GM21619 (cell line): ENCODE results near the gene NRG3.

Source experiments
- ATAC-seq: cut with Tn5 transposase; IDR thresholded peaks from one replicate; pipeline ENCODE4 v1.9.1; 2021; ENCODE audit not compliant: unreplicated experiment

NRG3 gene

DNA sequence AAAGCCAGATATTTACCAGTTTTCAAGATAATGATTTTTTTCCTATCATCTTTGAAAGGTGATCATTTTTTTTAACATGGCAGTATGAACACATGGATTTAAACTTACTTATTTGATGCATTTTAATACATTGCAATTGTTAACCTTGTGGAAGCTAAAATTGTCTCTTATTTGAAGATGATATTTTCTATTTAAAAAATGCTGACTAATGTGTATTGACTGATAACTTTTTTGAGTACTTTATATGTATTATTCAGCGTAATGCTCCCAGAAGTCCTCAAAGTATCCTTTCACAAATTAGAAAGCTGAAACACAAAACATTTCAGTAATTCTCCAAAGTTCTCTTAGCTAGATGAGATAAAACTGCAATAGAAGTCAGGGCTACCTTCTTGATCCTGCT is 677.3 kb downstream of the NRG3 start:
- no peak for ATAC-seq

DNA sequence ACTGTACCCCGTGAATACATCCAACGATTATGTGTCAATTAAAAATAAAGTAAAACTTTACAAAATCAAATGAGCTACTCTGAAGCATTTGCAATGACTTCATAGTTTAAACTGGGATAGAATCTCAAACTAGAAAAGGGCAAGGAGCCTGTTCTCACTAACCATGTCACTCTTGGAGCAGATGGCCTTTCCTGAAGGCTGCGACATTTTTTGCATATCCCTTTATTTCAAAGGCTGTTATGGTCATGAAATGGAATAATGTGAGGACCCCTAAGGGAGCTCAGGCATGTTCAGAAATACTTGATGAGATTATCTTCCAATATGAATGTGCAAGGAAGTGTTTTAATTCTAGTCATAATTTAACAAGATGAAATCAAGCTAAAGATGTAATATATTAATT is 679.4 kb downstream of the NRG3 start:
- ATAC-seq = no peak

DNA sequence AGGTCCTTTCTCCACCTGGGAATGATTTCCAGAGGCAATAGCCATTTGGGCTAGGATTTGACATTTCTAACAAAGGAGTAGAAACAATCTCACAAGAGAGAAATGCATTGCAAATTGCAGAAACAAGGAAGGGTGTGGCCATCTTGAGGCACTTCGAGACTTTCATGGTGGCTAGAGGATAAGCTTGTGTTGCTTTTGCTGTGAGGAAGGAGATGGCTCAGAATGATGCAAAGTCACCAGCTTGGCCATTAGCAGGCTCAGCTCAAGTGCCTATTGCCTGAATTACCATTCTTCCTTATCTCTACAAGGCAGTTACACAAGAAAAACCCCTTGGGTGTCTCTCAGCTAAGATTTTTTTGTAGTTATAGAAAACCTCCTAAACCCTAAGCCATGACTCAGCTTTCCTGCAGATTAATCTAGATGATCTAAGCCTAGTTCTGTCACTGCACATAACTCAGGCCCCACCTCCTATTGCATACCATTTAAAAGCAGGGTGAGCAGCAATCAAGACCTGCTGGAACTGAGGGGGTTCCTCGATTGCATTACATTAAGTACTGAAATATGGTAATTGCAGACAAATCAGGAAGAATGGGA is 683.1 kb downstream of the NRG3 start:
- ATAC-seq = no peak

DNA sequence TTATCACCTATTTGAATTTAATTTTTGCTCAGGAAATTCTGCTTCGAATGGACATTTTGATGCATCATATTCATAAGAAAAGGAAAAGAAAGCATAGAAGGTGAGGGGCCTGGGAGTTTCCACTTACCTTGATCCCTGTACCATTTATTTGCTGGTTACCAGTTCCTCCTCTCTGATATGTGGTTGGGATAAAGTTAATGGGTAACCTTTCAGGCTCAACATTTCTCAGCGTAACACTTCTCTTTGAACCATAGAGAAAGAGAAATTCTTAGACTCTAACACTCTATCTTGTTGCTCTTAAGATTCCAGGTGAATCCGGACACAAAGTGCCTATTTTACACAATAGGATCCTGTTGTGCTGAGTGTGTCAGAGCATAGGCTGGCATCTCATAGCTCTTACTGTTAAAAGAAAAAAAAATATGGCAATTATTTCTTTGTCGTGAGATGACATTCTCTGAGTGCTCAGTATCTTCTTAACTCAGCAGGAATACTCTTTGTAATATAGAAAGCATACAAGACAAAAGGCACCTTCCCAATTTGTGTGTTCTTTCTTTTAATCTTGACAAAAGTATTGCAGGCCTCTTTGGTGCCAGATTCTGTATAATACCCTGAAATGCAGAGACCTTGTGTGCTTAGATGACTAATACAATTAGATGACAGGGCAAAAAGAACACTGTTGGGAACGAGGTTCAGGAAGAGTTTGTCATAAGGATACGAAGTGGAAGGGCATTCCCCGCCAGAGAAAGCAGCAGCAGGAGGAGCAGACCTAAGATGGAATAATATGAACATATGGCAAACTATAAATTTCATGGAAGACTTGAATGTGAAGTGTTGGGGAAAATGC is 689.6 kb downstream of the NRG3 start:
- no peak for ATAC-seq

DNA sequence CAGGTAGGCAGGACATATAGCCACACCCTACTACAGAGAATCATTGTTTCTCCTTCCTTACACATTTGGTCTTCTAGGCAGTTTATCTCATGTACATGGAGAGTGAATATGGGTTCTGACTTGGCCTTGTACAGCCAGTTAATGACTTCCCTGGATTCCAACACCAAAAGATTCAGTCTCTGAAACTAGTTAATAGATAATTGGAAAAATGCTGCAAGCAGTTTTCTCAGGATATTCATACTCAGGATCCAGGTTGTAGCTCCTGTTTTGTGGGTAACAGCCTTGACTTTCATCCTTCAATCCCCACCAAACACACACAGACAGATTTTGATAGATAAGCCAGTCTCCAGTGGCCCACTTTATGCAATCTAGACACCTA is 690.2 kb downstream of the NRG3 start:
- ATAC-seq = no peak

DNA sequence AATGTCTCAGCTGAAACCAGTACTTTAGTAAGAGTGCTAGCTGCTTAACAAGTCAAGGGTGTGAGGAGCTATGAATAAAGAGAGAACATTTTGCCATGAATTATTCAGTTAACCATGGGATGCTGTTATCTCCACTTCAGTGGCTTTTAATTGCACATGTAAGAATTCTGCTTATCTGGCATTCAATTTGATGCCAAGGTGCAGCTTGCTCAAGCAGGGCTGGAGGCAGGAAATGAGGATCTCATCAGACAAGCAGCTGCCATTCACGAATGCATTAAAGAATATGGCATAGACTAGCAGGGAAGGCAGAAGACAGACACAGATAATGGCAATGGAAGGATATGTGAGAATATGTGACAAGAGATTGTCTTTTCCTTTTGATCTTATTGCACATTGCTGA is 697.8 kb downstream of the NRG3 start:
- no peak for ATAC-seq

DNA sequence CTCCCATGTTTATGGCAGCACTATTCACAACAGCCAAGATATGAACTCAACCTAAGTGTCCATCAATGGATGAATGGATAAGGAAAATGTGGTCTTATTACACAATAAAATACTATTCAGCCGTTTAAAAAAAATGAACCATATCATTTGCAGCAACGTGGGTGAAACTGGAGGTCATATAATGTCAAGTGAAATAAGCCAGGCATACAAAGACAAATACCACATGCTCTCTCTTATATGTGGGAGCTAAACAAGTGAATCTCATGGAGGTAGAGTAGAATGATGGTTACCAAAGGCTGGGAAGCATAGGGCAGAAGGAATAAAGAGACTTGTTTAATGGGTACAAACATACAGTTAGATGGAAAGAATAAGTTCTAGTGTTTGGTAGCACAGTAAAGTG is 699.1 kb downstream of the NRG3 start:
- no peak for ATAC-seq

DNA sequence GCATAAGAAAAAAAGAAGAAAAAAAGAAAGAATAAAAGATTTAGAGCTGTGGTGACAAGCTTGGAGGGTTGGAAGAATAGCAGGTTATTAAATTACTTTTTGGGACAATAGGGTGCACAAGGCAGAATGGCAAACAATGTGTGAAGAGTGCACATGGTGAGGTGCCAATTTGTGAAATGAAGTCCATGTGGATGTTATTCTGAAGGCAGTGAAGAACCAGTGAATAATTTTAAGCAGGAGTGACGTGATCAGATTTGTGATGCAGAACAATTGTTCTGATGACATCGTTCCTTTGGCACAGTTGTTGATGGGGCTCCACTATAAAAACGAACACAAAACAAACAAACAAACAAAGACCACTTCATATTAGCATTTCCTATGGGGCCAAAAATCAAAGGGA is 700.3 kb downstream of the NRG3 start:
- ATAC-seq = no peak

DNA sequence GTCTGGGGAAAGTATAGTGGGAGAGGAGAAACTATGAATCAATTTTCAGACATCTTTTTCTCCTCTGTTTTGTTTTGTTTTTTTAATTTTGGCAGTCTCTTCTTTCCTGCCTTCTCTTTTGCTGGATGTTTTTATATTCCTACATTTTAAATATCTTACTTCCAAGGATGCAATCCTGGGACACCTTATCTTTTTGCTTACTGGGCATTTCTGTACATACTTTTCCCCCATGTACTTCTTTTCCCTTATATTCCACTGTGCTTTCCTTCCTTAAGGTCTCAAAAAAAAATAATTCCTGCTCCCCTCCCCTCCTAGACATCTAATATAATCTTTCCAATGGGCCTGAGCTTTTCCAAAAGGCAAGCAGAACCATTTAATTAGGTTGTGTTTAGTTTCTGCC is 701.1 kb downstream of the NRG3 start:
- ATAC-seq = no peak

DNA sequence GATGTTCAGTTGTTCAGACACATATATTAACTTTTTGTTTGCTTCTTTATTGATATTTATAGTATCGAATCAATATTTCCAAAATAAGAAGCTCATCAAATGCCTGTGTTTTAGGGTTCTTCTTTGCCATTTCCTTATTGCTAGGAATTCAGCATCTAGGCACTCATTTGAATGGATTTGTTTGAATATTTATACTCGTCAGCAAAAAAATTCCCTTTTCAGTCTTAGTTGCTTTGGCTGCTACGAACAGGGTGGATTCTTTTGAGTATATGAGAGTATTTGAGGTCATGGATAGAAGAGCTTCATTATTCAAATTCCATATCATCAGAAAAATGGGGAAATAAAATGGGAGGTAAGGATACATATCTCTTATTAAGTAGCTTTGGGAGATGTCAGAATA is 706.9 kb downstream of the NRG3 start:
- no peak for ATAC-seq

DNA sequence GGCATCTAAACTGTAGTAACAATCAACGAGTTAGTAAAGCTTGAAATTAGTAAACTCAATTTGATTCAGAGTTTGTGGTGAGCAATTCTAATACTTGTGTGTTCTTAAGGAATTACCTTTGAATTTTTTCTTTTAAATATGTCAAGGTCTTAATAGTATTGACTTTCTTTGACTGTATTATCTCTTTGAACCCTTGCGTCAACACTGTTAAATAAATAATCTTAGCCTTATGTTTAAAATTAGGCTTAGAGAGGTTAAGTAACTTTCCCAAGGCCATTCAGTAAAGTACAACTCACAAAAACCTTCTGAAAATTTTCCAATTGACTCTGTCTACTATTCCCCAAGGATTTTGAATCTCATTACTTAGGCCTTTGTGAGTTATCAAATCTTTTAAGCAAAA is 716.4 kb downstream of the NRG3 start:
- ATAC-seq = no peak

DNA sequence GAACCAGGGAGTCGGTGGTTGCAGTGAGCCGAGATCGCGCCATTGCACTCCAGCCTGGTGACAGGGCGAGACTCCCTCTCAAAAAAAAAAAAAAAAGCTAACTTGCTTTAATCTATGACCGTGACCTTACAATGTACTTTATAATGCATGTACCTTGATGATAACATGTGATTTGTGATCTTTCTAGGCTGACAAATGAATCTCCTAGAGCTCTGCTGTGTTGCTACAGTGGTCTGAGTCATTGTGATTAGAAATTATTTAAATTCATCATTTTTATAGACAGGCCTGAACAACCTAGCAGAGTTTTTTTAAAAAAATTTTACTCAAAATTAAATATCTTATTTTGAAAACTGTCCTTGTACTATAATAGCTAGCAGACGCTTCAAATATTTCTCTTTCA is 722.8 kb downstream of the NRG3 start:
- no peak for ATAC-seq

DNA sequence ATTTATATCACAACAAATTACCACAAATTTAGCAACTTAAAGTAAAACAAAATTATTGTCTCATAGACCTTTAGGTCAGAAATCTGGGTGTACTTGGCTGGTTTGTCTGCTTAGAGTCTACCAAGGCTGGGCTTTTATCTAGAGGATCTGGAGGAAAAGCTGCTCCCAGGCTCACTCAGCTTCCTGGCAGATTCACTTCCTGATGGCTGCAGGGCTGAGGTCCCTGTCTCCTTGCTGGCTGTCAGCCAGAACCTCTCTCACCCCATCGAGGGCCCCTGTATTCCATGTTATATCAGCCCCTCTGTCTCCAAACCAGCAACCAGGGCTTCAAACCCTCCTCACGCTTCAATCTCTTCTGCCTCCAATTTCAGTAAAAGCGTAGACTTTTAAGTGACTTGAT is 734.9 kb downstream of the NRG3 start:
- no peak for ATAC-seq

DNA sequence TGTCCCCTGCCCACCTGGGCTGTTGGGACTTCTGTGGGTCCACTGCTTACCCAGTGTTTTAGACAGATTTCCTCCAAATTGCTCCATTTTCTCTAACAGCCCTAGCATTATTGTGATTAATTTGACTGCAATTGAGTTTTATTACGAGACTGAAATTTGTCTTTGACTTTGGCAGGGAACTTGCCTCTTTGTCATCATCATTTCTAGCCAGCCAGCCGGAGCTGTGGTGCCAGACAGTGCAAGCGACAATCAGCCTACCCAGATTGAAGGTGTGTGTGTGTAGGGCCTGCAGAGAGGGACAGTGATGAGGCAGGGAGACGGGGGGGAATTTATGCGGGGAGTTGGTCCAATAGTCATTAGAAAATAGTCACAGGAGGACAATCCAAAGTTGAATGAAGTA is 743.0 kb downstream of the NRG3 start:
- ATAC-seq = no peak

DNA sequence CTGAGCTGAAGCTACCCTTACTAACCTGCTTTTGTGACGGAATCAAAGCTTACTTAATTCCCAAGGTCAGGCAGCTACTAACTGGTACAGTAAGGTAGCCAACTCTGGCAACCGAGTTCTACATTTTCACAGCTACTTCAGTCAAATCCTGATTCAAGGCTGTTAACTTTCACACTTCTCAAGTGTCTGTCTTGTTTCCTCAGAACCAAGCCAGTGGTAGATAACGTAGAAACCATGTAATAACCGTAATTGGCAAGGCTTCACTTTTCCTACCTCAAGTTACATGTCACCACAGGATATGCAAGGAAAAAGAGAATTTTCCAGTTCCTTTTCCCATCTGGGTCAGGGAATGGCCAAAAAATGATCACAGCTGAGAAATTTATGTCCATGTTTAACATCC is 746.7 kb downstream of the NRG3 start:
- ATAC-seq = no peak

DNA sequence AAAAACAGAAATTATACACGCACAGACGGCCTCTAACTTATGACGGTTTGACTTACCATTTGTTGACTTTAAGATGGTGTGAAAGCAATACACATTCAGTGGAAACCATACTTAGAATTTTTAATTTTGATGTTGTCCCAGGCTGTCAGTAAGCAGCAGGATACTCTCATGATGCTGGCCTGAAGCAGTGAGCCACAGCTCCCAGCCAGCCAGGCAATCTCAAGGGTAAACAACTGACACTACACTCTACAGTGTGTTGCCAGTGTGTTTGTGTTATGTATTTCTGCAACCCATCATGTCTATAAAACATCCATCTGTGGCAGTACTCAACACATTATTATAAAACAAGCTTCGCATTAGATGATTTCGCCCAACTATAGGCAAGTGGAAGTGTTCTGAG is 747.5 kb downstream of the NRG3 start:
- no peak for ATAC-seq

DNA sequence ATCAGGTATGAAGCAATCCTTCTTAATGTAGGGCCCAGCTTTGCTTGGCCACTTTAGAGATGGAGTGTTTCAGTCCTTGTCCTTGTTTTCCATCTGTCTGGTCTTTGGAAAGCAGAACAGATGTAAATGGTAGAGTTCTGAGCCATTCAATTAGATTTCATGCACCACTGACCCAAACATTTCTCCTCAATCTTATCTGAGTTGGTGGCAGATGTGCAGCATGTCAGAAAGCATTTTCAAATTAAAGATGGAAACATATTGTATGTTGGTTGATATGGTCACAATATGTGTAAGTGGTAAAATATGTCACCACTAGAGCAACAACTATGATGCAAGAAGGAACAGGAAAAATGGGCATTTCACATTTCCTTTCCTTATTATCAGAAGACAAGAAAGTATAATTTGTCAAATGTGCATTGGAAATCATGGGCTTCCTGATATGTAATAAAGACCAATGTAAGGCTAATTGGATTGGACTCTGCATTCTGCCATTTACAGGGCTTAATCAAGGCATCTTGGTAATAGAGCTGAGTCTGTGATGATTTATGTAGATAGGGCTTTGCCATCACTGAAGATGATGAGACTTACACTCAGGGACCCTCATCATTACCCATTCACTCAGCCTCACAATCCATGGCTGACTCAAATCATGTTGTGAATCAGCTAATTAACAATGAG is 750.7 kb downstream of the NRG3 start:
- ATAC-seq = no peak

DNA sequence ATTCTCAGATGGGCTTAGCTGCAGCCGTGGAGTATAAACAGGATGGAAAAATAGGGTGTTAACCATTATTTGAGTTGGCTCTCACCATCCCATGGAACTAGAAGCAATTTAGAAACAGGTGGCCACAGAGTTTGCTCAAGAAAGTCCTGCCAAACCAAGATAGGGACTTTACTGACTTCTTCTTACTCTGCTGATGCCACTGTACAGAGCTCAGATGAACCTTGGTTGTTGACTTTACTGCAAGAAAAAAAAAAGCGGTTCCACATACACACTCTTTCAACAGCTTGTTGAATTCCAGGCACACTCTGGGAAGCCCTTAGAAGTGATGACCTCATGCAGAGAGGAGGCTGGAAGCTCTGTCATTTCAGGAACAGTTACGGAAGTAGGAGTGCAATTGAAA is 753.4 kb downstream of the NRG3 start:
- ATAC-seq = no peak

DNA sequence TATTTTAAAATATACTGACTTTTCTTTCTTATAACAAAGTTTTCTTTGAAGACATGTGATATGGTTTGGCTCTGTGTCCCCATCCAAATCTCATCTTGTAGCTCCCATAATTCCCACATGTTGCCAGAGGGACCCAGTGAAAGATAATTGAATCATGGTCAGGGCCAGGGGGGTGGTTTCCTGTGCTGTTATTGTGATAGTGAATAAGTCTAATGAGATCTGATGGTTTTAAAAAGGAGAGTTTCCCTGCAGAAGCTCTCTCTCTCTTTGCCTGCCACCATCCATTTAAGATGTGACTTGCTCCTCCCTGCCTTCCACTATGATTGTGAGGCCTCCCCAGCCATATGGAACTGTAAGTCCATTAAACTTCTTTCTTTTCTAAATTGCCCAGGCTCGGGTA is 768.1 kb downstream of the NRG3 start:
- no peak for ATAC-seq

DNA sequence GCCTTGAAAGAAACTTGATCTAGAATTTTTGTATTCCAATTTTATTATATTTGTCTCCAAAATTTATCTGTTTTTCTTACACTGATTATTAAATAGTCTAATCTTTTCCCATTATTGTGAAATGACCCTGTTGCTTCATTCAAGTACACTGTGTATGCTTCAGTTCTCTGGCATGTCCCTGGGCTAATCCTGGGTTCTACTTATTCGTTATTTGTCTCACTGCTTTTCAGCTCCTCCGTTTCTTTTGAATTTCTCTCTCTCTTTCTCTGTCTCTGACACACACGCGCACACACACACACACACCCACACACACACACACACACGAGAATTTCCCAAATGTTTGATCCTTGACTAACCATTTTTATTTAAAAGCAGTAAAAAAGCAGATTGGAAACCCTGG is 768.6 kb downstream of the NRG3 start:
- no peak for ATAC-seq

DNA sequence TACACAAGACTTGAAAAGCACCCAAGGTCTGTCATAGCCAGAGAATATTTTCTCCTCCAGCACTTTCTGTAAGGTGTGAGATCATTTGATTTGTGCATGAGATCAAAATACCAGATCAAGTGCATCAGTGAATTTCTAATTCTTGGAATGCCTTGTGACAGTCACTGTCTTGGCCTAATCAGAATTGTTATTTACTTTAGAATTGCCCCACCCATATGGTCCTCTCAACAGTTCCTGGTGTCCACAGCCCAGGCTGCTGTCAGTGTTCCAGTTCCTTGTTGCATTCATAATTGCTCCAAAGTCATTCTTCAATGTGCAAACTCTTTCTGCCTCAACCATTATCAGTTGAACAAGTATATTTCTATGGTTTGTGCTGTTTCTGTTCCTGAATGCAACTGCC is 770.2 kb downstream of the NRG3 start:
- no peak for ATAC-seq
